ENCODE results near the gene TSPYL1.

GRCh38 chr6:116254297-116255056, 25.3 kb downstream of the TSPYL1 start:
- TF ChIP-seq CTCF (conservative IDR thresholded peaks at IDR 0.05; ENCODE audit: low read depth in 2 of 2) (no peak), CREB1 (CRISPR knock-in tag; IDR thresholded peaks at IDR 0.05; ENCODE audit: low read depth) (no peak), REST (IDR thresholded peaks at IDR 0.05; ENCODE audit: unreplicated experiment) (no peak), EZH2 (IDR thresholded peaks at IDR 0.05; ENCODE audit: low read depth, unreplicated experiment) (no peak), POLR2AphosphoS5 (IDR thresholded peaks at IDR 0.05; ENCODE audit: low read depth) (no peak)

Measured in GM23338 (cell line).